GM19395 (cell line): ENCODE results near the gene RPTOR.
"Not testable (repeated sequence)": the region's sequence is repeated elsewhere in the genome, so short reads cannot be mapped to it uniquely, and the experiment has no call there.

Experiments used
- ATAC-seq: cut with Tn5 transposase; IDR thresholded peaks from one replicate; pipeline ENCODE4 v1.9.1; 2021; ENCODE audit warnings: mild to moderate bottlenecking, moderate library complexity; ENCODE audit not compliant: unreplicated experiment

Gene RPTOR

GRCh38 chr17:80544655-80545498, at the start of gene RPTOR:
Gene RPTOR (plus strand): TSS chr17:80544838. CDS start chr17:80545630, 792 bp downstream.
- peak; percentile 82 for ATAC-seq

GRCh38 chr17:80497726-80498241, 46.9 kb upstream of the RPTOR start:
- no peak for ATAC-seq

GRCh38 chr17:80498242-80498919, 46.3 kb upstream of the RPTOR start:
- no peak for ATAC-seq

- ATAC-seq, result no peak
Observed at GRCh38 chr17:80498920-80499410, 45.7 kb upstream of the RPTOR start.

- no peak for ATAC-seq
Observed at GRCh38 chr17:80499560-80499959, 45.1 kb upstream of the RPTOR start.

- no peak for ATAC-seq
Observed at GRCh38 chr17:80499961-80500665, 44.5 kb upstream of the RPTOR start.

- no peak for ATAC-seq
Observed at GRCh38 chr17:80501741-80502577, 42.7 kb upstream of the RPTOR start.

GRCh38 chr17:80502578-80502877, 42.1 kb upstream of the RPTOR start:
- no peak for ATAC-seq

- ATAC-seq, result no peak
Observed at GRCh38 chr17:80503031-80503430, 41.6 kb upstream of the RPTOR start.

- ATAC-seq, result no peak
Observed at GRCh38 chr17:80503921-80504320, 40.7 kb upstream of the RPTOR start.

- ATAC-seq, result no peak
Observed at GRCh38 chr17:80504686-80505413, 39.8 kb upstream of the RPTOR start.

- ATAC-seq, result not testable (repeated sequence)
Observed at GRCh38 chr17:80507177-80507576, 37.5 kb upstream of the RPTOR start.

- no peak for ATAC-seq
Observed at GRCh38 chr17:80507965-80508364, 36.7 kb upstream of the RPTOR start.

- ATAC-seq, result no peak
Observed at GRCh38 chr17:80509311-80509710, 35.3 kb upstream of the RPTOR start.

- ATAC-seq, result no peak
Observed at GRCh38 chr17:80510132-80510531, 34.5 kb upstream of the RPTOR start.

- no peak for ATAC-seq
Observed at GRCh38 chr17:80510772-80511171, 33.9 kb upstream of the RPTOR start.

- no peak for ATAC-seq
Observed at GRCh38 chr17:80511222-80512180, 33.1 kb upstream of the RPTOR start.

- ATAC-seq, result no peak
Observed at GRCh38 chr17:80512233-80512632, 32.4 kb upstream of the RPTOR start.

GRCh38 chr17:80513201-80513600, 31.4 kb upstream of the RPTOR start:
- ATAC-seq, result no peak
